GM18502 (cell line): ENCODE measurements around the gene UTP25.
"Not testable (repeated sequence)": the region's sequence is repeated elsewhere in the genome, so short reads cannot be mapped to it uniquely, and the experiment has no call there.

Experiments
- ATAC-seq: cut with Tn5 transposase; IDR thresholded peaks from one replicate; pipeline ENCODE4 v1.9.1; 2021; ENCODE audit warnings: mild to moderate bottlenecking; ENCODE audit not compliant: unreplicated experiment, poor library complexity

UTP25 gene

DNA sequence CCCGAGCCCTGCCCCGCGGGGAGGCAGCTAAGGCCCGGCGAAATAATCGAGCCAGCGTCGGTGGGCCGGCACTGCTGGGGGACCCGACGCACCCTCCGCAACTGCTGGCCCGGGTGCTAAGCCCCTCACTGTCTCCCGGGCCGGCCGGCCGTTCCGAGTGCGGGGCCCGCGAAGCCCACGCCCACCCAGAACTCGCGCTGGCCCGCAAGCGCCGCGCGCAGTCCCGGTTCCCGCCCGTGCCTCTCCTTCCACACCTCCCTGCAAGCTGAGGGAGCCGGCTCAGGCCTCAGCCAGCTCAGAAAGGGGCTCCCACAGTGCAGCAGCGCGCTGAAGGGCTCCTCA lies 61.3 kb downstream of the UTP25 start:
- ATAC-seq, result no peak

DNA sequence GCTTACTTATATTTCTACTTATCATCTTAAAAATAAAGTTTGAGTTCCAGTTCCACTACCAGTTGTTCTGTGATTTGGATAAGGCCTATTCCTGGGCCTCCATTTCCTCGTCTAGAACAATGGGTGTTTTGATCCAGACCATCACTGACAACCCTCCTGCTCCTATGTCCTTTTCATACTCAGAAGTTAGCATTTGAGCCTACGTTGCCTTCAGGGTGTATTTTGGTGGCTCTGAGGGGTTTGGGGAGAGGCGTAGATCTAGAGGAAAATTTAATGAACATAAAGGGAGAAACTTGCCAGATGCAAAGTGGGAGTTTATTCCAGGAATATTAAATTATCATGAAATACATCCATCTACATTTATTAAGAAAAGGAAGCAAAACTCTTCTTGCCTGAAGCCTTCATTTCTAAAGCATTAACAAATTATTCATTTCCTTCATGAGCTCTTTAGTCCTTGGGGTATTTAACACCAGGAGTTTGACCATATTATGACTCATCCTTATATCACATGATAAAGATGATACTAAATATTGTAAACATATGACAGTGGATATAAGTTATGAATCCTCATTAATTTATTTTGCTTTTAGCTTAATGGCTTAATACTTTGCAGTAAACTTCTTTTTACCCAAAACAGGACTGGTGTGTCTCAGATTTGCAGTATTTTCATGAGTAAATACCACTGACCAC lies 63.0 kb downstream of the UTP25 start:
- ATAC-seq, result no peak

DNA sequence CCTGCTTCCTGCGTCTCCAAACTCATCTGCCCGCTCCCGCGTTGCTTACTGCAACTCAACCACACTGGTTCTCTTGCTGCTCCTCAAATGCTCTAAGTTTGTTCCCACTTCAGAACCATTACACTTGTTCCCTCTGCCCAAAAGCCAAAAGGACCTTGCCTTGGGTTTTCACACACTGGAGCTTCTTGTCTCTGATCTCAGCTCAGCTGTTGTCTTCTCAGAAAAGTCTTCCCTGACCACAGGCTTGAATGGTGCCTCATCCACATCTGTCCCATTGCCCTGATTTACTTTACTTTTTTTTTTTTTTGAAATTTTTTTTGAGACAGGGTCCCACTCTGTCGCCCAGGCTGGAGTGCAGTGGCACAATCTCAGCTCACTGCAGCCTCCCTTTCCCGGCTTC lies 66.0 kb downstream of the UTP25 start:
- no peak for ATAC-seq

DNA sequence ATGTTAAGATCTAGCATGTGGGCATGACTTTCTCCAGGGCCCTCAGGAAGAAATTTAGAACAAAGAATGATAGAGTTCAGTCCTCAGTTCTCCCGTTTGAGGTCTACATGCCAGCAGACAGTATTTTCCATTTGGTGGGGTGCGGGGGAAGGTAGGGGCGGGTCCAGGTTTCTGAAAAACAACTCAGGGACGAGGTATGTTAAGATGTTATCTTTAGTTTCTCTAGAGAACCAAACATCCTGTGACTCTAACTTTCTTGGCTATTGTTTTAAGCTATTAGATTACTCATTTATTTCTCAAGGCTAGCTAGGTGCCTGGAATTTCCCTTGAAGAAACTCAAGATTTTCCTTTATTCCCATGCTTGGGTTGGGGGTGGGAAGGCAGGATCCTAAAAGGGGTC lies 67.9 kb downstream of the UTP25 start:
- ATAC-seq, result no peak

DNA sequence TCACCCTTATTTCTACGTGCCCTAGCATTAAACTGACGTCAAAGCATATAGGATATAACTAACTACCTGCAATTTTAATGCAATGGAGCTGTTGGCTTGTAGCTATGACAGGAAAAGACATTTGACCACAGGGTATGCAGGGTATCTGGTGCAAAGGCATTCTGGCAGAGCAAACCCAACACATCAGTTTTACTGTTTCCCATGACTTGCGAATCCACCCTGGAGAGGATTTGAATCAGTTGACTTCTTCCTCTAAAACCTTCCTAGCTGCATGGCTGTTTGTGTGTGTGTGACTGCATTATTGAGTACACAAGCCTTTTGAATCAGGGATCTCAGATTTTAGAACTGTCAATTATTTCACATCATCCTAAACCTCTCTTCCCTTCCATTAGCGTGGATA lies 68.6 kb downstream of the UTP25 start:
- ATAC-seq, result no peak

DNA sequence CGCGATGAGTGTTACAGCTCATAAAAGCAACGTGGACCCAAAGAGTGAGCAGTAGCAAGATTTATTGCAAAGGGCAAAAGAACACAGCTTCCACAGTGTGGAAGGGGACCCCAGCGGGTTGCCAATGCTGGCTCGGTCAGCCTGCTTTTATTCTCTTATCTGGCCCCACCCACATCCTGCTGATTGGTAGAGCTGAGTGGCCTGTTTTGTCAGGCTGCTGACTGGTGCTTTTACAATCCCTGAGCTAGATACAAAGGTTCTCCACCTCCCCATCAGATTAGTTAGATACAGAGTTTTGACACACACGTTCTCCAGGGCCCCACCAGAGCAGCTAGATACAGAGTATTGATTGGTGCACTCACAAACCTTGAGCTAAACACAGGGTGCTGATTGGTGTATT lies 70.5 kb downstream of the UTP25 start:
- not testable (repeated sequence) for ATAC-seq

DNA sequence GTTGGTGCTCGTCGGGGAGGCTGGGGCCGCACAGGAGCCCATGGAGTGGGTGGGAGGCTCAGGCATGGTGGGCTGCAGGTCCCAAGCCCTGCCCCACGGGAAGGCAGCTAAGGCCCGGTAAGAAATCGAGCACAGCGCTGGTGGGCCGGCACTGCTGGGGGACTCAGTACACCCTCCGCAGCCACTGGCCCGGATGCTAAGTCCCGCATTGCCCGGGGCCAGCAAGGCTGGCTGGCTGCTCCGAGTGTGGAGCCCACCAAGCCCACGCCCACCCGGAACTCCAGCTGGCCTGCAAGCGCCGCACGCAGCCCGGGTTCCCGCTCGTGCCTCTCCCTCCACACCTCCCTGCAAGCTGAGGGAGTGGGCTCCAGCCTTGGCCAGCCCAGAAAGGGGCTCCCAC lies 71.1 kb downstream of the UTP25 start:
- ATAC-seq, result not testable (repeated sequence)

DNA sequence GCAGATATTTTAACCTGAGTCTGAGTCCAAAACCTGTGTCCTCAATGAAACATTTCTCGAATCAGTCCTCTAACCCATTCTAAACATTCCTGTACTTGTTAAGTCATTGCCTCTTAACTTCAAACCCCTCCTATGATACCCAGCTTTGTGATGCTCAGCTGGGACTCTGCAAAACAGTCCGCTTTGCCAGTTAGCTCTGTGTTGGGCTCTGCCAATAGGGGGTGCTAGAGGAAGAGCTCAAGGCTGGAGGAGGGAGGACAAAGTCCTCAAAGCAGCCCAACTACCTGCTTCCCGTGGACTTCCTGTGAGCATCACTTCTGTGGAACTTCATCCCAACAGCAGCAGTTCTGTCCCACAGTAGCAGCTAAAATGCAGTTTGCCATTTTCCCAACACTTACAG lies 72.2 kb downstream of the UTP25 start:
- no peak for ATAC-seq

DNA sequence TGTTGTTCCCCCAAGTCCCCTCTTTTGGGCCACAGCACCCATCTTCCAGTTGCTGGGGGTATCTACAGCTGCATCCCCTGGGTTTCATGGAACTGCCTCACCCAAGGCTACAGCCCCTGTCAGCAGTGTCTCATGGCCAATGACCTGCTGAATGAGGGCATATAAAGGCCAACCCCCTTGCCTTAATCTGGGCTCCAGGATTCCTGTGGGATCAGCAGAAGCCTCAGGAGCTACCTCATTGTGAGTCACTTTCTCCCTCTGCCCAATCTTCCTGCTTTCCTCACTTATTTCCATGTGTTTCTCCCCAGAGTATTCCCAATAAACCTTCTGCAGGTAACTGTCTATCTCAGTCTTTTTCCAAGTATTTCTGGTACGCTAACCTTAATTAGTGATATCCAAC lies 73.0 kb downstream of the UTP25 start:
- no peak for ATAC-seq

DNA sequence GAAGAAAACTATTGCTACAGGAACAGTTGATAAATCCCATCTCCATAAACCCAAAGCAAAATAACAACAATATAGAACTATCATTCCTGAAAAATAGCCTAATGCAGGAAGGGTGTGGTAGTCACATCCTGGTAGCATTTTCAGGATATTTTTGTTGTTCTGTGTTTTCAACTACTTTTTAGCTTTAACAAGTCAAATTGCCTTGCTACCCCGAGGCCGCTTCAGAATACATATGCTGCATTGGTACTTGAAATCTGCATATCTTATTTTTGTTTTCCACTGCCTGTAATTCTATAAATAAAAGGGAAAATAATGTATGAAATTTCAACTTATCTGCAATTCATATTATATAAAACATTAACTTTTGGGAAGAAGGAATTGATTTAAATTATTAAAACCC lies 73.4 kb downstream of the UTP25 start:
- no peak for ATAC-seq

DNA sequence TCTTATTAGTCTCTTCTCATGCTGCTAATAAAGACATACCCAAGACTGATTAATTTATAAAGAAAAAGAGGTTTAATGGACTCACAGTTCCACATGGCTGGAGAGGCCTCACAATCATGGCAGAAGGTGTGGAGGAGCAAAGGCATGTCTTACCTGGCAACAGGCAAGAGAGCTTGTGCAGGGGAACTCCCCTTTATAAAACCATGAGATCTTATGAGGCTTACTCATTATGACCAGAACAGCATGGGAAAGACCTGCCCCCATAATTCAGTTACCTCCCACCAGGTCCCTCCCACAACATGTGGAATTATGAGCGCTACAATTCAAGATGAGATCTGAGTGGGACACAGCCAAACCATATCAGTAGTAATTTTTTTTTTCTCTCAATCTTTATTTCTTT lies 77.0 kb downstream of the UTP25 start:
- ATAC-seq, result not testable (repeated sequence)
